Mammary epithelial cell (primary cell): ENCODE measurements around the gene STK38.

Experiments used
- EZH2 ChIP-seq: IDR thresholded peaks from 2 replicates; pipeline ENCODE4 v1.6.1; 2012; ENCODE audit warnings: low read length, inconsistent platforms, borderline replicate concordance
- TF ChIP-seq, protein P1 (sequence below), 2 donors: IDR thresholded peaks in 1 of 2; conservative IDR thresholded peaks in 1 of 2; 2 replicates each; pipeline ENCODE4 v1.5.1; 2011 to 2012; ENCODE audit warnings: inconsistent platforms in 2 of 2, low read length in 2 of 2, mild to moderate bottlenecking in 2 of 2, control low read depth in 1 of 2, low read depth in 1 of 2; ENCODE audit not compliant: insufficient read depth in 1 of 2; ENCODE audit errors: extremely low read depth in 1 of 2

GRCh38 chr6:36508532-36508931 lies 38.7 kb downstream of the STK38 start:
- TF ChIP-seq, protein P1, sequence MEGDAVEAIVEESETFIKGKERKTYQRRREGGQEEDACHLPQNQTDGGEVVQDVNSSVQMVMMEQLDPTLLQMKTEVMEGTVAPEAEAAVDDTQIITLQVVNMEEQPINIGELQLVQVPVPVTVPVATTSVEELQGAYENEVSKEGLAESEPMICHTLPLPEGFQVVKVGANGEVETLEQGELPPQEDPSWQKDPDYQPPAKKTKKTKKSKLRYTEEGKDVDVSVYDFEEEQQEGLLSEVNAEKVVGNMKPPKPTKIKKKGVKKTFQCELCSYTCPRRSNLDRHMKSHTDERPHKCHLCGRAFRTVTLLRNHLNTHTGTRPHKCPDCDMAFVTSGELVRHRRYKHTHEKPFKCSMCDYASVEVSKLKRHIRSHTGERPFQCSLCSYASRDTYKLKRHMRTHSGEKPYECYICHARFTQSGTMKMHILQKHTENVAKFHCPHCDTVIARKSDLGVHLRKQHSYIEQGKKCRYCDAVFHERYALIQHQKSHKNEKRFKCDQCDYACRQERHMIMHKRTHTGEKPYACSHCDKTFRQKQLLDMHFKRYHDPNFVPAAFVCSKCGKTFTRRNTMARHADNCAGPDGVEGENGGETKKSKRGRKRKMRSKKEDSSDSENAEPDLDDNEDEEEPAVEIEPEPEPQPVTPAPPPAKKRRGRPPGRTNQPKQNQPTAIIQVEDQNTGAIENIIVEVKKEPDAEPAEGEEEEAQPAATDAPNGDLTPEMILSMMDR (conservative IDR thresholded peaks at IDR 0.05 in 1 of 2, IDR thresholded peaks at IDR 0.05 in 1 of 2; ENCODE audit: extremely low read depth in 1 of 2, insufficient read depth in 1 of 2, low read depth in 1 of 2, low read length in 2 of 2): no peak
- TF ChIP-seq EZH2: no peak
